ENCODE measurements around the gene ZNF566.

GRCh38 chr19:36497001-36497400 lies 7.6 kb upstream of the ZNF566 start:
- no peak for TF ChIP-seq POLR2A (IDR thresholded peaks at IDR 0.05; ENCODE audit: low read length)
- no peak for TF ChIP-seq GATA1 (IDR thresholded peaks at IDR 0.05; ENCODE audit: low read depth, low read length)

Data from erythroblast (primary cell).